ENCODE data around the gene DNASE1L1.

DNA sequence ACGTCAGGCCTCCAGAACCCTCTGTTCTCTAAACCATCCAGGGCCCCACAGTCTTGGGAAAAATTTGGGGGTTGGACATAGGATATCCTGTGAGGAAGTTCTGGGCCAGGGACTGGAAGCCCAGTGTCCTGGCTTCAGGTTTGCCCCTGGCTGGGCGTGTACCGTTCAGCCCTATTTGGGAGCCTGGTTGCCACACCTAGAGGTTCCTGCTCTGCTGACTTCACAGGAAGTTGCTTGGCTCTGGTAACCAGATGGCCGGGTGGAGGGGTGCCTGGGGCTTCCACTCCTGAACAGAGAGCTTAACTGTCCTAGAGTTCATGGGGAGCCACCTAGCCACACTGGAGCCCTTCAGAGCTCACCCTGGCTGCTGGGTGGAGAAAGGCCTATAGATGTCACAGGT is 3.4 kb upstream of the DNASE1L1 start:
- TF ChIP-seq, protein P1, sequence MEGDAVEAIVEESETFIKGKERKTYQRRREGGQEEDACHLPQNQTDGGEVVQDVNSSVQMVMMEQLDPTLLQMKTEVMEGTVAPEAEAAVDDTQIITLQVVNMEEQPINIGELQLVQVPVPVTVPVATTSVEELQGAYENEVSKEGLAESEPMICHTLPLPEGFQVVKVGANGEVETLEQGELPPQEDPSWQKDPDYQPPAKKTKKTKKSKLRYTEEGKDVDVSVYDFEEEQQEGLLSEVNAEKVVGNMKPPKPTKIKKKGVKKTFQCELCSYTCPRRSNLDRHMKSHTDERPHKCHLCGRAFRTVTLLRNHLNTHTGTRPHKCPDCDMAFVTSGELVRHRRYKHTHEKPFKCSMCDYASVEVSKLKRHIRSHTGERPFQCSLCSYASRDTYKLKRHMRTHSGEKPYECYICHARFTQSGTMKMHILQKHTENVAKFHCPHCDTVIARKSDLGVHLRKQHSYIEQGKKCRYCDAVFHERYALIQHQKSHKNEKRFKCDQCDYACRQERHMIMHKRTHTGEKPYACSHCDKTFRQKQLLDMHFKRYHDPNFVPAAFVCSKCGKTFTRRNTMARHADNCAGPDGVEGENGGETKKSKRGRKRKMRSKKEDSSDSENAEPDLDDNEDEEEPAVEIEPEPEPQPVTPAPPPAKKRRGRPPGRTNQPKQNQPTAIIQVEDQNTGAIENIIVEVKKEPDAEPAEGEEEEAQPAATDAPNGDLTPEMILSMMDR (IDR thresholded peaks at IDR 0.05; ENCODE audit: poor library complexity) = no peak
- TF ChIP-seq EZH2 (IDR thresholded peaks at IDR 0.05; ENCODE audit: borderline replicate concordance) (no peak), EZH2phosphoT487 (IDR thresholded peaks at IDR 0.05; ENCODE audit: low read depth, severe bottlenecking, unreplicated experiment) (no peak)
